ENCODE data around the gene APOBEC3B.
A peak's percentile ranks its signal among the peaks of the same experiment; 100 is the strongest.
"Not testable (repeated sequence)": the region's sequence is repeated elsewhere in the genome, so short reads cannot be mapped to it uniquely, and the experiment has no call there.

Gene APOBEC3B

GRCh38 chr22:39008271-39008850, 26.2 kb downstream of the APOBEC3B start:
- DNase-seq = peak; percentile 0

DNA sequence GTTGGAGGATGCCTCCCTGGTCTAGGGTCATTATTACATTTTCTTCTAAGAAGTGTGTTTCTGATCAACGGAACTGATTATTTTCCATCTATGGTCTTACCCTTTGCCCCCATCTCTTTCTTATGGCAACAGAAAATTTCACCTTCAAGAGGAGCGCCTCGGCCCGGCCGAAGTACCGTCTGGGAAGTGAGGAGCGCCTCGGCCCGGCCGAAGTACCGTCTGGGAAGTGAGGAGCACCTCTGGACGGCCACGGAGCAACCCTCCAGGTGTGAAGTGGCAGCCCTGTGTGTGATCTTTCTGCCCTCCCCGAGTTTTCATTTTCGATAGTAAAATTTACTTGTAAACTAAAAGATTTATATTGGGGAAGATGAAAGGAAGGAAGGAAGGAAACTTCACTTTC, 28.8 kb downstream of the APOBEC3B start:
- no peak for DNase-seq

GRCh38 chr22:39012533-39013511, 30.7 kb downstream of the APOBEC3B start:
- DNase-seq = no peak

DNA sequence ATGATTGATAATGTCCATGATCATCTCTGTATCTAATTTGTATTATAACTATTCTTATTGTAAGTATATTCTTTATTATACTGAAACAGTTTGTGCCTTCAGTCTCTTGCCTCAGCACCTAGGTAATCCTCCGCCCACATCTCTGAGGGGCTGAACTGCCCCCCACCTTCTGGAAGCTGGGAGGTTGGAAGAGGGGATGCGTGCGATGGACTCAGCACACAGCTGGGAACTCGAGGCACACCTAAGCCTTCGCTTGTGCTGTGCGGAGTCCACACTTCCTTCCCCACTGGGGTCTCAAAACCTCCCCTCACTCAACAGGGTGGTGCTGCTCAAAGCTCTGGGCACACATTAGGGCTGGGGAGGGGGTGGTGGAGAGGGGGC, 31.4 kb downstream of the APOBEC3B start:
- not testable (repeated sequence) for DNase-seq

DNA sequence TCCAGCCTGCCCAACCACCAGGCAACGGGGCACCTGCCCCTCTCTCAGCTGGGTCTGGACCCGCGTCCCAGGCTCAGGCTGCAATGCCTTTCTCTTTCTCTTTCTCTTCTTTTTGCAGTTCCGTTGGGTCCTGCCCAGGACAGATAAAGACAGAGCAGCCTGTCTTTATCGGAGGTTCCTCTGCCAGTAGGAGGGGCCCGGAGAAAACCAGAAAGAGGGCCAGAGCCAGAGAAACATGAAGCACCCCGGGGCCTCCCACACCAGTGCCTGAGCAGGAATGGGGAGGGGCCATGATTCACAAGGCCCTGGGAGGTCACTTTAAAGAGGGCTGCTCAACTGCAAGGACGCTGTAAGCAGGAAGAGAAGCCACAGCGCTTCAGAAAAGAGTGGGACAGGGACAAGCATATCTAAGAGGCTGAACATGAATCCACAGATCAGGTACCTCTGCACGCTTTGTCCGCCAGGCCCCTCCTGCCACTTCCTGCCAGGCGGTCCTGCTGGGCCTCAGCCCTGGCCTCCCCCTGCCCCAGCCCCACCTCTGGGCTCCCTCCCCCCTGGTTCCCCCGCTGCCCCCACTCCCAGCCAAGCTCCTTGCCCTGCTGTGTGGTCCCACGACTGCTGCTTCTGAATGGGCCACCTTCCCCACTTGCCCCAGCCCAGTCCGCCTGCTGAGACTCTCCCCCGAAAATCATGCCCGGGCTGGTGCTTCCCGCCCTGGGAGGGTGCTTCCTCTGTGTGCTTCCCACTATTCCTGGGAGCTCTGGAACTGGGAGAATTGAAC, 32.0 kb downstream of the APOBEC3B start, which contains the start of gene APOBEC3C:
TSS of gene APOBEC3C (plus strand) at position 316 of the 781 bp plus-strand sequence. CDS start at position 422, 106 bp downstream.
- peak; percentile 2 for DNase-seq

DNA sequence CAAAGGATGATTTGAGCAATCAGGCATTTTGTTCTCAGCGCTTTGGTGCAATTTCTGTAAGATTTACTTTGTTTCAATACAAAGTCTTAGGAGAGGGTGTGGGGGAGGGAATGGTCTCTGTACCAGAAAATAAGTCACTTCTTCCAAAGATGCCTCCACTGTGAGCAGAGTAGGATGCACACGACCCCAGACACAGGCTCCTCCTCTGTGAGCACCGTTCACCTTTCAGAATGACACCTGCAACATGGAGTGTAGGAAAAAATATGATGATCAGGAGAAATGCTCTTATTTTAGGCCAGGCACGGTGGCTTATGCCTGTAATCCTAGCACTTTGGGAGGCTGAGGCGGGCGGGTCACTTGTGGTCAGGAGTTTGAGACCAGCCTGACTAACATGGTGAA, 32.6 kb downstream of the APOBEC3B start:
- not testable (repeated sequence) for DNase-seq

- DNase-seq = no peak
These were observed 34.4 kb downstream of the APOBEC3B start for GRCh38 chr22:39016592-39016991.

GRCh38 chr22:39017596-39018365, 35.6 kb downstream of the APOBEC3B start:
- DNase-seq = no peak

GRCh38 chr22:39020021-39020651, 38.0 kb downstream of the APOBEC3B start:
- DNase-seq = not testable (repeated sequence)

GRCh38 chr22:39021552-39022250, 39.6 kb downstream of the APOBEC3B start:
- no peak for DNase-seq

GRCh38 chr22:39024519-39025308, 42.6 kb downstream of the APOBEC3B start:
- DNase-seq = no peak

- no peak for DNase-seq
These were observed 44.5 kb downstream of the APOBEC3B start for GRCh38 chr22:39026509-39027150.

GRCh38 chr22:39027717-39028116, 45.6 kb downstream of the APOBEC3B start:
- no peak for DNase-seq

DNA sequence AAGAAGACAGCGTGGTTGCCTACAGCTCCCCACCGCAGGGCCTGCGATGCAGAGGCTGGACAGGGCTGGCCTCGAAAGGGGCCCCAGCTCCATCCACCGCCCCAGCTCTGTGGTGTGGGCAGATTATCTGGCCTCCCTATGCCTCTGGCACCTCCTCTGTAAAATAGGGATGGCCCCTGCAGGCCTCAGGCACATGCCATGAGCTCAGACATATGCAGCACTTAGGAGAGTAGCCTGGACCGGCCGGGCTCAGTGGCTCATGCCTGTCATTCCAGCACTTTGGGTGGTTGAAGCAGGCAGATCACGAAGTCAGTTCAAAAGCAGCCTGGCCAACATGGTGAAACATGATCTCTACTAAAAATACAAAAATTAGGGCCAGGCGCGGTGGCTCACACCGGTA, 46.1 kb downstream of the APOBEC3B start:
- no peak for DNase-seq

DNA sequence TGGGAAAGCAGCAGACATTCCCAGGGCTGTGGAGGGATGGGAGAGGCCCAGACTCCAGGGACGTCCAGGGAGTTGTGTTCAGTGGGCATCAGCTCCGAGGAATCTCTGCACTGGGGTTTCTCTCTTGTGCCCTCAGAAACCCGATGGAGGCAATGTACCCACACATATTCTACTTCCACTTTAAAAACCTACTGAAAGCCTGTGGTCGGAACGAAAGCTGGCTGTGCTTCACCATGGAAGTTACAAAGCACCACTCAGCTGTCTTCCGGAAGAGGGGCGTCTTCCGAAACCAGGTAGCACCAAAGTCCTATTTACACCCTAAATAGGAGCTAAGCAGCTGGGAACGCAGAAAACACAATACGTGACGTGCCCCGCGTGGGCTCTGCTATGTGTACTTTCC, 47.1 kb downstream of the APOBEC3B start:
- DNase-seq = no peak

- DNase-seq = no peak
These were observed 48.6 kb downstream of the APOBEC3B start for GRCh38 chr22:39030705-39031104.

DNA sequence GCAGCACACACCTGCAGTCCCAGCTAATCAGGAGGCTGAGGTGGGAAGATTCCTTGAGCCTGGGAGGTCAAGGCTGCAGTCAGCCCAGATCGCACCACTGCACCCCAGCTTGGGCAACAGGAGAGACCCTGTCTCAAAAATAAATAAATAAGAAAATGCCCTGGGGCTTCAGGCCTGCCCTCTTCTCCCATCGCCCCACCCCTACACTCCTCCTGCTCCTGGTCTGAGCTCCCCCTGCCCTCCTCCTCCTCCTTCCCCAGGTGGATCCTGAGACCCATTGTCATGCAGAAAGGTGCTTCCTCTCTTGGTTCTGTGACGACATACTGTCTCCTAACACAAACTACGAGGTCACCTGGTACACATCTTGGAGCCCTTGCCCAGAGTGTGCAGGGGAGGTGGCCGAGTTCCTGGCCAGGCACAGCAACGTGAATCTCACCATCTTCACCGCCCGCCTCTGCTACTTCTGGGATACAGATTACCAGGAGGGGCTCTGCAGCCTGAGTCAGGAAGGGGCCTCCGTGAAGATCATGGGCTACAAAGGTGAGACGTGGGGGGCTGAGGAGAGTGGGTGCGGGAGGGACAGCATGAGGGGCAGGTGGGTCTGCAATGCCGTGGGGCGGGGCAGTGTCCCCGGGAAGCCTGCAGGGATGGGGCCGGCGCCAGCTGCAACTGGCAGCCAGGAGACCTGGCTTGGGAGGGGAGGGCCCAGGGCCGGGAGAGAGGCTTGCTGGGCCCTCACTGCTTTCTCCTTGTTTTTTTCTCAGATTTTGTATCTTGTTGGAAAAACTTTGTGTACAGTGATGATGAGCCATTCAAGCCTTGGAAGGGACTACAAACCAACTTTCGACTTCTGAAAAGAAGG, 49.5 kb downstream of the APOBEC3B start:
- not testable (repeated sequence) for DNase-seq

DNA sequence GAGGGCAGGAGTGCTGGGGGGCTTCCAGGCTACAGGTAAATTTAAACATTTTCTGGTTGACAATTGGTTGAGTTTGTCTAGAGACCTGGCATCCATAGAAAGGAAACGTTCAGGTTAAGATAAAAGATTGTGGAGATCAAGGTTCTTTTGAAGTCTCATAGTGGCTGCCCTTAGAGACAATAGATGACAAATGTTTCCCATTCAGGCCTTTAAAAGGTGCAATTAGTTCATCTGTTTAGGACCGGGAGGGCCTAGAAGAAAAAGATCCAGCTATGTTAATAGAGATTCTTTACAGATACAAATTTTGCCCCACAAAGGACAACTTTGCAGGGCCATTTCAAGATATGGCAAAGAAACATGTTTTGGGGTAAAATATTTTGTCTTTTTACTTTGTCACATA, 54.9 kb downstream of the APOBEC3B start:
- DNase-seq = not testable (repeated sequence)
